Prostate gland (tissue), 2 donors: ENCODE results near the gene ETNK1.

ENCODE experiments used
- POLR2A ChIP-seq: fragments of 450-650 bp; IDR thresholded peaks from one replicate; pipeline ENCODE4 v1.6.1; 2016; ENCODE audit warnings: antibody characterized with exemption, mild to moderate bottlenecking
- TF ChIP-seq, protein P1 (sequence below), 4 experiments: fragments of 200-600 bp in 2 of 4; fragments of 450-650 bp in 2 of 4; sonication (generic) in 2 of 4; IDR thresholded peaks; 1 replicate in 3 of 4; 2 replicates in 1 of 4; pipeline ENCODE4 v1.5.1; 2016 to 2019; ENCODE audit warnings: antibody characterized with exemption in 4 of 4, mild to moderate bottlenecking in 2 of 4, moderate library complexity in 2 of 4

DNA sequence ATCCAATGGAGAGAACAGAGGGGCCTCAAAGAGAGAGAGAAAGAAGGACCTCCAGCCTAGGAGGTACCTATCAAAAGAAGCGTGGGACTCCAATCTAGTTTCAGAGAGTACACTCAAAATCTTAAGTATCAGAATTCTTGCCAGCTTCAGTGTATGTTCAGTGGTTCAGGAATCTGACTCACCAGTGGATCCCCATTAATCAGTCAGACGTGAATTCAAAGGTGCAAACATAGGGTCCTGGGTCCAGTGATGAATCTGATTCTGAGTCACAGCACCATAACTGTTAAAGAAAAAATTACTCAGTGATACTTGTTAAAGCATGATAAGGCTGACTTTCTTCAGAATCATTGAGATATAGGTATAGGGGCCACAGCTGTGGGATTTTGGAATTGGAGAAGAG lies 33.2 kb downstream of the ETNK1 start:
- TF ChIP-seq POLR2A, result no peak
- TF ChIP-seq, protein P1, sequence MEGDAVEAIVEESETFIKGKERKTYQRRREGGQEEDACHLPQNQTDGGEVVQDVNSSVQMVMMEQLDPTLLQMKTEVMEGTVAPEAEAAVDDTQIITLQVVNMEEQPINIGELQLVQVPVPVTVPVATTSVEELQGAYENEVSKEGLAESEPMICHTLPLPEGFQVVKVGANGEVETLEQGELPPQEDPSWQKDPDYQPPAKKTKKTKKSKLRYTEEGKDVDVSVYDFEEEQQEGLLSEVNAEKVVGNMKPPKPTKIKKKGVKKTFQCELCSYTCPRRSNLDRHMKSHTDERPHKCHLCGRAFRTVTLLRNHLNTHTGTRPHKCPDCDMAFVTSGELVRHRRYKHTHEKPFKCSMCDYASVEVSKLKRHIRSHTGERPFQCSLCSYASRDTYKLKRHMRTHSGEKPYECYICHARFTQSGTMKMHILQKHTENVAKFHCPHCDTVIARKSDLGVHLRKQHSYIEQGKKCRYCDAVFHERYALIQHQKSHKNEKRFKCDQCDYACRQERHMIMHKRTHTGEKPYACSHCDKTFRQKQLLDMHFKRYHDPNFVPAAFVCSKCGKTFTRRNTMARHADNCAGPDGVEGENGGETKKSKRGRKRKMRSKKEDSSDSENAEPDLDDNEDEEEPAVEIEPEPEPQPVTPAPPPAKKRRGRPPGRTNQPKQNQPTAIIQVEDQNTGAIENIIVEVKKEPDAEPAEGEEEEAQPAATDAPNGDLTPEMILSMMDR (IDR thresholded peaks at IDR 0.05), result no peak
